ENCODE data around the gene OCEL1.

- no peak for TF ChIP-seq CTCF (IDR thresholded peaks at IDR 0.05; ENCODE audit: low read length)
- no peak for TF ChIP-seq EZH2 (IDR thresholded peaks at IDR 0.05; ENCODE audit: borderline replicate concordance, low read length)
Observed at GRCh38 chr19:17248011-17248776, 22.2 kb downstream of the OCEL1 start.

All from OCI-LY1 (cell line).